K562 (cell line): Measurements from ENCODE around the gene RXRB. TPM values are rescaled to one million over a fixed set of nuclear protein-coding genes. Genes with fewer than 3 reads are reported as not detected.

Experiments
- ATAC-seq: fragments of 200-7000 bp; cut with Tn5 transposase; 3 replicates; pipeline ENCODE4 v1.9.1; 2020; ENCODE audit warnings: moderate library complexity
- BruUV-seq: library from RNA; stranded (reverse); fragments of 400-500 nt; replicated peaks from 2 replicates; lab custom pipeline; 2021; lab: Mats Ljungman, UMichigan
- CTCF ChIA-PET: fragments of 300-600 bp; formaldehyde crosslinking; extraction: SDS; loops from one replicate; lab custom pipeline; 2021; ENCODE audit warnings: low intra/inter-chr PET ratio; lab: Yijun Ruan, JAX
- POLR2A ChIA-PET: fragments of 300-600, 350-650 bp; sonication (Branson Sonifier 250); formaldehyde crosslinking; extraction: SDS; loops from one replicate; lab custom pipeline; 2021; ENCODE audit warnings: antibody characterized with exemption, inconsistent platforms; lab: Yijun Ruan, JAX
- DNase-seq, 4 experiments: peaks; one replicate each; pipeline versions ENCODE4 v3.0.0 to v3.0.0-alpha.2; 2011 to 2018; ENCODE audit warnings: low spot score in 3 of 4, mixed read lengths in 3 of 4; ENCODE audit errors: extremely low read depth in 1 of 4
- FAIRE-seq: peaks from 2 replicates; lab custom pipeline; 2011; peaks lifted over from hg19 to GRCh38; lab: Jason Lieb, UNC
- H2AFZ ChIP-seq: 2 replicates; pipeline ENCODE4 v1.6.0; 2011; ENCODE audit warnings: low read depth, low read length, control low read depth, inconsistent platforms
- H3K27ac ChIP-seq: fragments of 200-600 bp; 3 replicates; pipeline ENCODE4 v1.8.0; 2011; ENCODE audit warnings: low read depth, mild to moderate bottlenecking, control low read depth, inconsistent platforms, low read length, moderate library complexity, mixed read lengths; ENCODE audit errors: extremely low read depth
- H3K27me3 ChIP-seq, 2 experiments: fragments of 300-600 bp in 1 of 2; 2 replicates in 1 of 2; 3 replicates in 1 of 2; pipeline versions ENCODE4 v1.6.0 to v1.8.0; 2011; ENCODE audit warnings: inconsistent platforms in 2 of 2, low read length in 2 of 2, mild to moderate bottlenecking in 1 of 2, mixed read lengths in 1 of 2, moderate library complexity in 1 of 2; ENCODE audit not compliant: control insufficient read depth in 2 of 2, insufficient read depth in 2 of 2
- H3K36me3 ChIP-seq: fragments of 300-600 bp; 3 replicates; pipeline ENCODE4 v1.8.0; 2011; ENCODE audit warnings: mild to moderate bottlenecking, low read length, inconsistent platforms; ENCODE audit not compliant: control insufficient read depth, insufficient read depth
- H3K4me1 ChIP-seq, 2 experiments: fragments of 200-600 bp in 1 of 2; replicated peaks in 1 of 2; 2 replicates in 1 of 2; 3 replicates in 1 of 2; pipeline versions ENCODE4 v1.5.1 to v1.8.0; 2011; ENCODE audit warnings: inconsistent platforms in 2 of 2, low read length in 2 of 2, mild to moderate bottlenecking in 1 of 2, mixed read lengths in 1 of 2, moderate library complexity in 1 of 2; ENCODE audit not compliant: control insufficient read depth in 2 of 2, insufficient read depth in 2 of 2
- H3K4me2 ChIP-seq: 2 replicates; pipeline ENCODE4 v1.6.1; 2011; ENCODE audit warnings: low read length, control low read depth, inconsistent platforms, mixed read lengths; ENCODE audit not compliant: insufficient read depth
- H3K4me3 ChIP-seq: fragments of 200-600 bp; sonication (generic), shearing (Covaris generic); 2 replicates; pipeline ENCODE4 v1.5.1; 2016; ENCODE audit warnings: control low read depth, inconsistent platforms
- H3K79me2 ChIP-seq: fragments of 200-600 bp; 3 replicates; pipeline ENCODE4 v1.8.0; 2011; ENCODE audit warnings: low read length, inconsistent platforms; ENCODE audit not compliant: control insufficient read depth, insufficient read depth
- H3K9ac ChIP-seq, 2 experiments: 2 replicates each; pipeline versions ENCODE4 v1.6.0 to v1.6.1; 2011; ENCODE audit warnings: low read depth in 2 of 2, low read length in 2 of 2, control low read depth in 1 of 2, inconsistent platforms in 1 of 2, mild to moderate bottlenecking in 1 of 2, mixed read lengths in 1 of 2; ENCODE audit not compliant: insufficient read depth in 1 of 2
- H3K9me1 ChIP-seq: one replicate; pipeline ENCODE4 v1.6.0; 2011; ENCODE audit warnings: inconsistent platforms, mild to moderate bottlenecking, low read length, moderate library complexity; ENCODE audit not compliant: control insufficient read depth, insufficient read depth
- H3K9me3 ChIP-seq: replicated peaks from 2 replicates; pipeline ENCODE4 v1.5.1; 2011; ENCODE audit warnings: low read depth, low read length, inconsistent platforms; ENCODE audit not compliant: control insufficient read depth, insufficient read depth
- H4K20me1 ChIP-seq: replicated peaks from 2 replicates; pipeline ENCODE4 v1.6.1; 2011; ENCODE audit warnings: low read length, inconsistent platforms, mixed read lengths; ENCODE audit not compliant: control insufficient read depth, insufficient read depth
- BRD9 ChIP-seq: fragments of 450-650 bp; IDR thresholded peaks from 2 replicates; pipeline ENCODE4 v1.6.1; 2018; ENCODE audit warnings: low read depth; ENCODE audit not compliant: partially characterized antibody
- DPF2 ChIP-seq: fragments of 450-650 bp; IDR thresholded peaks from 2 replicates; pipeline ENCODE4 v1.6.1; 2016
- E2F6 ChIP-seq, 2 experiments: IDR thresholded peaks; 2 replicates each; pipeline ENCODE4 v1.6.1; 2011; ENCODE audit warnings: borderline replicate concordance in 1 of 2, control low read depth in 1 of 2, low read depth in 1 of 2, low read length in 1 of 2, mild to moderate bottlenecking in 1 of 2, mixed read lengths in 1 of 2, moderate library complexity in 1 of 2; ENCODE audit not compliant: insufficient read depth in 1 of 2, insufficient read length in 1 of 2, poor library complexity in 1 of 2, severe bottlenecking in 1 of 2; ENCODE audit errors: extremely low read depth in 1 of 2
- FOSL1 ChIP-seq: fragments of 200-800 bp; sonication (Bioruptor generic); conservative IDR thresholded peaks from 2 replicates; pipeline ENCODE4 v1.6.1; 2016; ENCODE audit warnings: missing genetic modification characterization, missing compliant biosample characterization
- JUND ChIP-seq, 2 experiments: IDR thresholded peaks; 2 replicates in 1 of 2; 3 replicates in 1 of 2; pipeline ENCODE4 v1.6.1; 2011; ENCODE audit warnings: borderline replicate concordance in 2 of 2, low read depth in 2 of 2, low read length in 2 of 2, improper control_type of control experiment in 1 of 2, missing biosample characterization in 1 of 2, missing genetic modification characterization in 1 of 2, missing genetic modification reagents in 1 of 2
- RCOR1 ChIP-seq, 2 experiments: IDR thresholded peaks; 2 replicates each; pipeline ENCODE4 v1.6.1; 2012; ENCODE audit warnings: low read depth in 2 of 2, low read length in 2 of 2, borderline replicate concordance in 1 of 2, improper control_type of control experiment in 1 of 2
- SOX6 ChIP-seq: fragments of 450-650 bp; IDR thresholded peaks from 2 replicates; pipeline ENCODE4 v1.6.1; 2014; ENCODE audit warnings: mild to moderate bottlenecking
- STAT5B ChIP-seq: fragments of 250-450 bp; sonication (Bioruptor Pico); IDR thresholded peaks from 2 replicates; pipeline ENCODE4 v1.8.0; 2021; ENCODE audit warnings: mild to moderate bottlenecking, inconsistent platforms
- TFAM ChIP-seq: fragments of 250-450 bp; sonication (Bioruptor Pico); conservative IDR thresholded peaks from 2 replicates; pipeline ENCODE4 v1.5.0; 2021; ENCODE audit warnings: mild to moderate bottlenecking, moderate library complexity
- ZNF3 ChIP-seq: fragments of 250-450 bp; sonication (Bioruptor Pico); IDR thresholded peaks from 2 replicates; pipeline ENCODE4 v1.5.0; 2021; ENCODE audit warnings: mild to moderate bottlenecking, moderate library complexity
- ZNF324 ChIP-seq: fragments of 250-450 bp; sonication (Bioruptor Pico); IDR thresholded peaks from 2 replicates; pipeline ENCODE4 v1.4.0; 2020; ENCODE audit warnings: mild to moderate bottlenecking
- WGBS: fragments of 100-300 bp; shearing (Covaris generic); methylation state at CpG from one replicate; pipeline ENCODE4 v1.1.6; 2016; ENCODE audit warnings: low coverage, mixed read lengths; ENCODE audit not compliant: insufficient coverage; ENCODE audit errors: missing lambda C conversion rate; 5-methylcytosine and 5-hydroxymethylcytosine counted together
- in situ Hi-C: fragments of 300-500 bp; cut with MboI; formaldehyde crosslinking; loops from 4 replicates; pipeline ENCODE4 v1.15.0; 2018; ENCODE audit warnings: inconsistent platforms, mixed read lengths
- intact Hi-C: fragments of 100-400 bp; cut with micrococcal nuclease; formaldehyde crosslinking; loops from 2 replicates; pipeline ENCODE4 v1.14.2; 2022
- polyA plus RNA-seq, 8 experiments: library from polyadenylated mRNA; depleted of rRNA in 4 of 8; stranded (reverse) in 5 of 8; unstranded in 3 of 8; fragments of >200 nt; fragmentation: Nextera tagmentation in 2 of 8; fragmentation: Illumina TruSeq in 1 of 8; extraction: Ambion mirVana in 2 of 8; extraction: Trizol in 1 of 8; gene quantifications; 2 replicates each; pipeline versions ENCODE4 v1.2.1 to v1.2.3, GENCODE V29; 2011 to 2014; ENCODE audit warnings: inconsistent platforms in 1 of 8, missing spikeins in 1 of 8
- total RNA-seq, 7 experiments: library from RNA; depleted of rRNA in 6 of 7; stranded (reverse); fragments of >200 nt in 6 of 7; fragmentation: Illumina TruSeq in 2 of 7; extraction: Trizol in 2 of 7; gene quantifications; 2 replicates each; pipeline versions ENCODE4 v1.2.1 to v1.2.3, GENCODE V29; 2011 to 2021; ENCODE audit warnings: low replicate concordance in 1 of 7
- TF ChIP-seq, protein P1 (sequence below): fragments of 450-650 bp; IDR thresholded peaks from 2 replicates; pipeline ENCODE4 v1.7.0; 2016; ENCODE audit warnings: borderline replicate concordance
- TF ChIP-seq, protein P2 (sequence below): sonication (generic); formaldehyde crosslinking; IDR thresholded peaks from 2 replicates; pipeline ENCODE4 v1.5.0; 2020; ENCODE audit warnings: missing genetic modification reagents
- TF ChIP-seq, protein P3 (sequence below), 2 experiments: fragments of 200-800 bp in 1 of 2; sonication (Bioruptor generic) in 1 of 2; sonication (generic) in 1 of 2; formaldehyde crosslinking in 1 of 2; IDR thresholded peaks in 1 of 2; conservative IDR thresholded peaks in 1 of 2; 2 replicates each; pipeline versions ENCODE4 v1.5.0 to v1.6.1; 2016 to 2020; ENCODE audit warnings: missing compliant biosample characterization in 1 of 2, missing genetic modification characterization in 1 of 2, missing genetic modification reagents in 1 of 2

The RXRB gene
- total and polyA plus RNA-seq, 9 of the 15 experiments (the other 6 are each of a cell fraction or from before 2014, with no cell fraction given): 0.76 to 35.5 (median 18.4) TPM

DNA sequence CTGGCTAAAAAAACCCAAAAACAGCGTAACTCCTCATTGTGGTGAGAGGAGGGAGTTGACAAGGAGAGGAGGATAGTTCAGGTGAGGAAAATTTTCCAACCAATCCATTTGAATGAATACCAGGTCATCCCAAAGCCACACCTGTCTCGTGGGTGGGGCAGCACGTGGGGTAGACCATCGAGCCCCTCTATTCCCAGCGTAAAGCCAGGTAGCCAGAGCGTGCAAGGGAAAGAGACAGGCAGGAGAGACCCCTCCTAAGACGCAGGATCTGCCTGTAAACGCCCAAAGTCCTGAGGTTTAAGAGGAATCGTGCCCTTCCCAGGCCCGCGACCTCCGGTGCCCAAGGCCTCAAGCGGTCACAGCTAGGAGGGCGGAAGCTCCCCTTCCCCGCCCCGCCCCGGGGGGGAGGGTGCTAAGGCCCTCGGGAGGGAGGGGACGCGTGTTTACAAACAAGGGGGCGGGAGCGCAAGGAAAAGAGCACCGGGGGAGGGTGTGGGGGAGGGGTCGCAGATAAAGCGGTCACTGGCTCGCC lies 712 bp downstream of the RXRB start:
- POLR2A ChIA-PET: interaction anchor here (1.0 to 1.4 kb wide), 3 partner anchors 8 to 228 kb away, joined by 3 to 5 read pairs (median 4); partner anchors contain the start of gene RING1
- H4K20me1 ChIP-seq: peaks cover 22% of the 10 kb centered on the region
- H2AFZ ChIP-seq: peak overlapping the region; percentile 96
- DNase-seq (peak; percentile 97 to 98 (median 98)), ATAC-seq (peak; percentile 72), FAIRE-seq (peak; percentile 71)
- H3K4me2 ChIP-seq: peak overlapping the region; percentile 100
- peak overlapping the region; percentile 99 for H3K27ac ChIP-seq
- intact Hi-C loops (loop anchor here (2.0 to 5.0 kb wide), 4 partner anchors 49 to 1067 kb away; partner anchors contain the start of genes FKBPL and PHF1), in situ Hi-C loops (no loop called here)
- peaks cover 58% of the 10 kb centered on the region for H3K36me3 ChIP-seq
- WGBS: 2% methylated on average over 13 of the region's 26 CpGs
- TSS peak; percentile 54 for BruUV-seq
- H3K9me3 ChIP-seq: no peaks in the 10 kb centered on the region
- H3K27me3 ChIP-seq: no peaks in the 10 kb centered on the region
- peaks cover 7% of the 10 kb centered on the region for H3K9me1 ChIP-seq
- peak overlapping the region; percentile 97 to 100 for H3K9ac ChIP-seq
- CTCF ChIA-PET: no interaction called here
- peaks cover 43 to 46% of the 10 kb centered on the region in 2 experiments; a peak in 4 of 5 replicates for H3K4me1 ChIP-seq
- peaks cover 66% of the 10 kb centered on the region for H3K79me2 ChIP-seq
- peak overlapping the region; percentile 65 for H3K4me3 ChIP-seq
- TF ChIP-seq RCOR1 (IDR thresholded peaks at IDR 0.05; ENCODE audit: borderline replicate concordance in 1 of 2, low read depth in 2 of 2, low read length in 2 of 2) (no peak), ZNF3 (CRISPR knock-in tag) (no peak), TFAM (CRISPR knock-in tag) (no peak), E2F6 (IDR thresholded peaks at IDR 0.05; ENCODE audit: borderline replicate concordance in 1 of 2, extremely low read depth in 1 of 2, insufficient read depth in 1 of 2, insufficient read length in 1 of 2, low read depth in 1 of 2, low read length in 1 of 2, poor library complexity in 1 of 2, severe bottlenecking in 1 of 2) (peak in 1 of 2 experiments; percentile 78), DPF2 (0 out of 2 replicates have a peak, but pooled peaks have one; percentile 68), FOSL1 (tag) (no peak), JUND (IDR thresholded peaks at IDR 0.05; ENCODE audit: borderline replicate concordance, low read depth, low read length) (no peak), JUND (tag; IDR thresholded peaks at IDR 0.05; ENCODE audit: borderline replicate concordance, low read depth, low read length) (peak; percentile 47; the same call in 1 of the 3 replicates), SOX6 (no peak), BRD9 (no peak), ZNF324 (CRISPR knock-in tag) (no peak), STAT5B (no peak)
- TF ChIP-seq, protein P1, sequence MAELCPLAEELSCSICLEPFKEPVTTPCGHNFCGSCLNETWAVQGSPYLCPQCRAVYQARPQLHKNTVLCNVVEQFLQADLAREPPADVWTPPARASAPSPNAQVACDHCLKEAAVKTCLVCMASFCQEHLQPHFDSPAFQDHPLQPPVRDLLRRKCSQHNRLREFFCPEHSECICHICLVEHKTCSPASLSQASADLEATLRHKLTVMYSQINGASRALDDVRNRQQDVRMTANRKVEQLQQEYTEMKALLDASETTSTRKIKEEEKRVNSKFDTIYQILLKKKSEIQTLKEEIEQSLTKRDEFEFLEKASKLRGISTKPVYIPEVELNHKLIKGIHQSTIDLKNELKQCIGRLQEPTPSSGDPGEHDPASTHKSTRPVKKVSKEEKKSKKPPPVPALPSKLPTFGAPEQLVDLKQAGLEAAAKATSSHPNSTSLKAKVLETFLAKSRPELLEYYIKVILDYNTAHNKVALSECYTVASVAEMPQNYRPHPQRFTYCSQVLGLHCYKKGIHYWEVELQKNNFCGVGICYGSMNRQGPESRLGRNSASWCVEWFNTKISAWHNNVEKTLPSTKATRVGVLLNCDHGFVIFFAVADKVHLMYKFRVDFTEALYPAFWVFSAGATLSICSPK: no peak
- TF ChIP-seq, protein P2, sequence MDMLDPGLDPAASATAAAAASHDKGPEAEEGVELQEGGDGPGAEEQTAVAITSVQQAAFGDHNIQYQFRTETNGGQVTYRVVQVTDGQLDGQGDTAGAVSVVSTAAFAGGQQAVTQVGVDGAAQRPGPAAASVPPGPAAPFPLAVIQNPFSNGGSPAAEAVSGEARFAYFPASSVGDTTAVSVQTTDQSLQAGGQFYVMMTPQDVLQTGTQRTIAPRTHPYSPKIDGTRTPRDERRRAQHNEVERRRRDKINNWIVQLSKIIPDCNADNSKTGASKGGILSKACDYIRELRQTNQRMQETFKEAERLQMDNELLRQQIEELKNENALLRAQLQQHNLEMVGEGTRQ (CRISPR knock-in tag): peak; percentile 54
- TF ChIP-seq, protein P3, sequence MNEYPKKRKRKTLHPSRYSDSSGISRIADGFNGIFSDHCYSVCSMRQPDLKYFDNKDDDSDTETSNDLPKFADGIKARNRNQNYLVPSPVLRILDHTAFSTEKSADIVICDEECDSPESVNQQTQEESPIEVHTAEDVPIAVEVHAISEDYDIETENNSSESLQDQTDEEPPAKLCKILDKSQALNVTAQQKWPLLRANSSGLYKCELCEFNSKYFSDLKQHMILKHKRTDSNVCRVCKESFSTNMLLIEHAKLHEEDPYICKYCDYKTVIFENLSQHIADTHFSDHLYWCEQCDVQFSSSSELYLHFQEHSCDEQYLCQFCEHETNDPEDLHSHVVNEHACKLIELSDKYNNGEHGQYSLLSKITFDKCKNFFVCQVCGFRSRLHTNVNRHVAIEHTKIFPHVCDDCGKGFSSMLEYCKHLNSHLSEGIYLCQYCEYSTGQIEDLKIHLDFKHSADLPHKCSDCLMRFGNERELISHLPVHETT (CRISPR knock-in tag; conservative IDR thresholded peaks at IDR 0.05 in 1 of 2, IDR thresholded peaks at IDR 0.05 in 1 of 2): no peak
